Measurements from ENCODE around the gene MCRS1. TPM values are rescaled to one million over a fixed set of nuclear protein-coding genes. Genes with fewer than 3 reads are reported as not detected.

MCRS1 gene
- total RNA-seq, 1 experiment from 2014 or later, result 103 TPM

- H3K27me3 Mint-ChIP-seq (ENCODE audit: low read depth), result peaks cover 91% of the 10 kb centered on the region
- no peak overlapping the region for H2BK12ac ChIP-seq (ENCODE audit: insufficient read length, low read depth, low read length)
- no peak overlapping the region for H3T11ph ChIP-seq (ENCODE audit: low read length)
- H3K4me1 ChIP-seq (ENCODE audit: insufficient read depth, low read length), result no peaks in the 10 kb centered on the region
- peaks cover 29% of the 10 kb centered on the region; the same call in 1 of the 2 replicates for H3K27me3 ChIP-seq (ENCODE audit: insufficient read depth, low read length)
- no peaks in the 10 kb centered on the region for H4K20me1 ChIP-seq (ENCODE audit: control insufficient read depth, insufficient read depth, insufficient read length)
- H3K56ac ChIP-seq (ENCODE audit: insufficient read length, low read depth, low read length), result no peak overlapping the region
- no peak overlapping the region for H2BK120ac ChIP-seq (ENCODE audit: low read depth, low read length, poor library complexity, severe bottlenecking)
- no peak overlapping the region for H3K27ac Mint-ChIP-seq
- no peak overlapping the region for H4K5ac ChIP-seq (ENCODE audit: insufficient read length, low read depth, low read length)
- no peak overlapping the region for H2BK20ac ChIP-seq (ENCODE audit: low read depth, low read length, poor library complexity, severe bottlenecking)
- H3K79me1 ChIP-seq (ENCODE audit: insufficient read depth, low read depth, low read length, poor library complexity, severe bottlenecking), result no peaks in the 10 kb centered on the region
- no peak overlapping the region for H2BK15ac ChIP-seq (ENCODE audit: low read depth, low read length)
- no peak overlapping the region for H3K4me2 ChIP-seq (ENCODE audit: insufficient read depth, insufficient read length, low read length)
- no peak for TF ChIP-seq CTCF (conservative IDR thresholded peaks at IDR 0.05)
- no peak overlapping the region for H3K27ac ChIP-seq (ENCODE audit: insufficient read length, low read depth, low read length)
- no peak for DNase-seq
- H2AK5ac ChIP-seq (ENCODE audit: insufficient read length, low read length), result no peak overlapping the region
- no peak overlapping the region for H3K4ac ChIP-seq (ENCODE audit: low read depth, low read length)
- H3K9me3 Mint-ChIP-seq, result no peaks in the 10 kb centered on the region
- no peak overlapping the region for H4K8ac ChIP-seq (replicated peaks; ENCODE audit: insufficient read length, low read depth, low read length)
- H2AFZ ChIP-seq (ENCODE audit: low read length), result no peak overlapping the region
- H3K4me3 Mint-ChIP-seq, result no peak overlapping the region
- H3K14ac ChIP-seq (ENCODE audit: insufficient read depth, low read length), result no peak overlapping the region
- H3K9me3 ChIP-seq (ENCODE audit: control insufficient read depth, low read depth, low read length), result no peaks in the 10 kb centered on the region
- H3K4me1 Mint-ChIP-seq, result peaks cover 11 to 37% of the 10 kb centered on the region in 2 experiments
- no peaks in the 10 kb centered on the region for H3K36me3 Mint-ChIP-seq (ENCODE audit: insufficient read depth in 1 of 3, low read depth in 3 of 3)
- no CpG with 5 or more reads among the region's 3 CpGs for WGBS (ENCODE audit: extremely low coverage, insufficient read length, low lambda C conversion rate)
- no peaks in the 10 kb centered on the region for H3K79me2 ChIP-seq (ENCODE audit: insufficient read depth, low read length)
- H2BK5ac ChIP-seq (ENCODE audit: insufficient read length, low read length), result no peak overlapping the region
- no peak overlapping the region for H4K91ac ChIP-seq (ENCODE audit: insufficient read length, low read depth, low read length)
- H3K23ac ChIP-seq (ENCODE audit: insufficient read length, low read depth, low read length), result no peak overlapping the region
- peaks cover 11% of the 10 kb centered on the region for H3K23me2 ChIP-seq (ENCODE audit: insufficient read length, low read depth, low read length, poor library complexity, severe bottlenecking)
- no peak overlapping the region for H3K18ac ChIP-seq (ENCODE audit: insufficient read length, low read depth, low read length)
- no peak overlapping the region for H3K9ac ChIP-seq (ENCODE audit: extremely low read depth, insufficient read length, low read length)
Measured at GRCh38 chr12:49546481-49546880, 21.5 kb downstream of the MCRS1 start.

All from H9 (cell line).